ENCODE results near the gene NIPA2.

The NIPA2 gene

DNA sequence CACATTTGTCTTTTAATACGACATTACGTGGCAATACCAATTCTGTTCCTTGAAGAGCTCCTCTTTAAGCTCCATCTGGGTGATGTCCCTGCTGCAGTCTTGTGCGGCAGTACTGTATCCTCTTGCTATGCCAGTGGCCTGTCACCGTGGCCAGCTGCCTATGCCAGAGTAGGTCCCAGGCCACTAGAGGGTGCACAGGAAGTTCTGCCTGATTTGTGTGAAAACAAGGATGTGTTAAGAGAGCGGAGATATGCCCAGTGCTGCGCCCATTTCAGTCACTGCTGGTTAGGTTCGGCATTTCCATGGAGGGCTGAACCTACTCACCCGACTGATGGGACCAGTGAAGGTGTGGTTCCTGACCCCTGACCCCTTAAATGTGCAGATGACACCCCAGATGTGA lies 26.8 kb upstream of the NIPA2 start:
- no peak overlapping the region for H3K27ac ChIP-seq (ENCODE audit: extremely low read depth, low read depth, low read length)

DNA sequence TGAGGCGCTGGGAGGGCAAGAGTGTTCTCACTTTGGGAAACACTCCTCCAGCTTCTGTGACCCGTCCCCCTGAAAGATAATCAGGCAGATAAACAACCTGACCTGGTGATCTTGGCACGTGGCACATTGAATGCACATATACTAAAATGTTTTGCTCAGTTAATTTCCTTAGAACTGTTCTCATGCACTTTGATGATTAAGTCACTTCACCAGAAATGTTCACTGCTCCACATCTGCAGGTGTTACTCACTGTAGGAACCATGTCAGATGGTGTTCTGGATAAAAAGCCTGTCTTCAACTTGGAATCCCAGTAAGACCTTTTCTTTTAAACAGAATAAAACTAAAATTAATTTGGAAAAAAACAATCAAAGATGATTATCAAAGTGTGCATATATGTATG lies 24.6 kb upstream of the NIPA2 start:
- ChIA-PET POLR2A (no interaction called here), CTCF (no interaction called here)
- Histone ChIP-seq H3K9me3 (ENCODE audit: control insufficient read depth, insufficient read depth, low read depth, low read length) (no peaks in the 10 kb centered on the region), H3K4me3 (ENCODE audit: low read depth, low read length) (no peak overlapping the region), H3K27ac (ENCODE audit: extremely low read depth, low read depth, low read length) (no peak overlapping the region), H3K36me3 (ENCODE audit: control insufficient read depth in 2 of 2, insufficient read depth in 1 of 2, low read length in 2 of 2) (peaks cover 0 to 8% of the 10 kb centered on the region in 2 experiments), H3K4me1 (ENCODE audit: control insufficient read depth, insufficient read depth, low read length) (no peaks in the 10 kb centered on the region)
- TF ChIP-seq, protein P1, sequence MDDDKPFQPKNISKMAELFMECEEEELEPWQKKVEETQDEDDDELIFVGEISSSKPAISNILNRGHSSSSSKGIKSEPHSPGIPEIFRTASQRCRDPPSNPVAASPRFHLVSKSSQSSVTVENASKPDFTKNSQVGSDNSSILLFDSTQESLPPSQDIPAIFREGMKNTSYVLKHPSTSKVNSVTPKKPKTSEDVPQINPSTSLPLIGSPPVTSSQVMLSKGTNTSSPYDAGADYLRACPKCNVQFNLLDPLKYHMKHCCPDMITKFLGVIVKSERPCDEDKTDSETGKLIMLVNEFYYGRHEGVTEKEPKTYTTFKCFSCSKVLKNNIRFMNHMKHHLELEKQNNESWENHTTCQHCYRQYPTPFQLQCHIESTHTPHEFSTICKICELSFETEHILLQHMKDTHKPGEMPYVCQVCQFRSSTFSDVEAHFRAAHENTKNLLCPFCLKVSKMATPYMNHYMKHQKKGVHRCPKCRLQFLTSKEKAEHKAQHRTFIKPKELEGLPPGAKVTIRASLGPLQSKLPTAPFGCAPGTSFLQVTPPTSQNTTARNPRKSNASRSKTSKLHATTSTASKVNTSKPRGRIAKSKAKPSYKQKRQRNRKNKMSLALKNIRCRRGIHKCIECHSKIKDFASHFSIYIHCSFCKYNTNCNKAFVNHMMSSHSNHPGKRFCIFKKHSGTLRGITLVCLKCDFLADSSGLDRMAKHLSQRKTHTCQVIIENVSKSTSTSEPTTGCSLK (tag by site-specific recombination; IDR thresholded peaks at IDR 0.05): no peak
- TF ChIP-seq ZNF239 (tag by site-specific recombination; IDR thresholded peaks at IDR 0.05): no peak

More for the DNA sequence above, 26.8 kb upstream of the NIPA2 start:
- no peaks in the 10 kb centered on the region for H3K9me3 ChIP-seq (ENCODE audit: control insufficient read depth, insufficient read depth, low read depth, low read length)
- ChIA-PET POLR2A (interaction anchor here (1.0 kb wide), 1 partner anchor 26 kb away, joined by 3 read pairs; no protein-coding TSS in a partner anchor), CTCF (no interaction called here)
- H3K36me3 ChIP-seq (ENCODE audit: control insufficient read depth in 2 of 2, insufficient read depth in 1 of 2, low read length in 2 of 2): peaks cover 0 to 8% of the 10 kb centered on the region in 2 experiments
- H3K4me1 ChIP-seq (ENCODE audit: control insufficient read depth, insufficient read depth, low read length): no peaks in the 10 kb centered on the region
- no peak overlapping the region for H3K4me3 ChIP-seq (ENCODE audit: low read depth, low read length)
- no peak for TF ChIP-seq ZNF768 (tag by site-specific recombination; IDR thresholded peaks at IDR 0.05)
- TF ChIP-seq, protein P2, sequence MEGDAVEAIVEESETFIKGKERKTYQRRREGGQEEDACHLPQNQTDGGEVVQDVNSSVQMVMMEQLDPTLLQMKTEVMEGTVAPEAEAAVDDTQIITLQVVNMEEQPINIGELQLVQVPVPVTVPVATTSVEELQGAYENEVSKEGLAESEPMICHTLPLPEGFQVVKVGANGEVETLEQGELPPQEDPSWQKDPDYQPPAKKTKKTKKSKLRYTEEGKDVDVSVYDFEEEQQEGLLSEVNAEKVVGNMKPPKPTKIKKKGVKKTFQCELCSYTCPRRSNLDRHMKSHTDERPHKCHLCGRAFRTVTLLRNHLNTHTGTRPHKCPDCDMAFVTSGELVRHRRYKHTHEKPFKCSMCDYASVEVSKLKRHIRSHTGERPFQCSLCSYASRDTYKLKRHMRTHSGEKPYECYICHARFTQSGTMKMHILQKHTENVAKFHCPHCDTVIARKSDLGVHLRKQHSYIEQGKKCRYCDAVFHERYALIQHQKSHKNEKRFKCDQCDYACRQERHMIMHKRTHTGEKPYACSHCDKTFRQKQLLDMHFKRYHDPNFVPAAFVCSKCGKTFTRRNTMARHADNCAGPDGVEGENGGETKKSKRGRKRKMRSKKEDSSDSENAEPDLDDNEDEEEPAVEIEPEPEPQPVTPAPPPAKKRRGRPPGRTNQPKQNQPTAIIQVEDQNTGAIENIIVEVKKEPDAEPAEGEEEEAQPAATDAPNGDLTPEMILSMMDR (tag by site-specific recombination; IDR thresholded peaks at IDR 0.05): peak; percentile 33; the same call in 1 of the 2 replicates

DNA sequence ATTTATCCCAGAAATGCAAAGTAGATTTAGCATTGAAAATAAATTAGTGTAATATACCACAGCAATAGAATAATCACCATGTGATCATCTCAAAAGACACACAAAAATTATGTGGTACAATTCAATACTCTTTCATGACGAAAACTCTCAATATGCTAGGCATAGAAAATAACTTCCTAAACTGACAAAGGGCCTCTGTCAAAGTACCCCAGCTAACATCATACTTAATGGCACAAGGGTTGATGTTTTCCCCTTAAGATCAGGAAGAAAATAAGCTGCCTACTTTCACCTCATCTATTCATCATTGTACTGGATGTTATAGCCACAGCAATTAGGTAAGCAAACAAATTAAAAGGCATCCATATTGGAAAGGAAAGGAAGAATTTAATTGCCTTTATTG lies 22.7 kb upstream of the NIPA2 start:
- no peaks in the 10 kb centered on the region for H3K4me1 ChIP-seq (ENCODE audit: control insufficient read depth, insufficient read depth, low read length)
- no peaks in the 10 kb centered on the region for H3K9me3 ChIP-seq (ENCODE audit: control insufficient read depth, insufficient read depth, low read depth, low read length)
- H3K4me3 ChIP-seq (ENCODE audit: low read depth, low read length): no peak overlapping the region
- peaks cover 0 to 14% of the 10 kb centered on the region in 2 experiments for H3K36me3 ChIP-seq (ENCODE audit: control insufficient read depth in 2 of 2, insufficient read depth in 1 of 2, low read length in 2 of 2)
- no peak for TF ChIP-seq KLF1 (tag by site-specific recombination; IDR thresholded peaks at IDR 0.05)
- TF ChIP-seq, protein P3, sequence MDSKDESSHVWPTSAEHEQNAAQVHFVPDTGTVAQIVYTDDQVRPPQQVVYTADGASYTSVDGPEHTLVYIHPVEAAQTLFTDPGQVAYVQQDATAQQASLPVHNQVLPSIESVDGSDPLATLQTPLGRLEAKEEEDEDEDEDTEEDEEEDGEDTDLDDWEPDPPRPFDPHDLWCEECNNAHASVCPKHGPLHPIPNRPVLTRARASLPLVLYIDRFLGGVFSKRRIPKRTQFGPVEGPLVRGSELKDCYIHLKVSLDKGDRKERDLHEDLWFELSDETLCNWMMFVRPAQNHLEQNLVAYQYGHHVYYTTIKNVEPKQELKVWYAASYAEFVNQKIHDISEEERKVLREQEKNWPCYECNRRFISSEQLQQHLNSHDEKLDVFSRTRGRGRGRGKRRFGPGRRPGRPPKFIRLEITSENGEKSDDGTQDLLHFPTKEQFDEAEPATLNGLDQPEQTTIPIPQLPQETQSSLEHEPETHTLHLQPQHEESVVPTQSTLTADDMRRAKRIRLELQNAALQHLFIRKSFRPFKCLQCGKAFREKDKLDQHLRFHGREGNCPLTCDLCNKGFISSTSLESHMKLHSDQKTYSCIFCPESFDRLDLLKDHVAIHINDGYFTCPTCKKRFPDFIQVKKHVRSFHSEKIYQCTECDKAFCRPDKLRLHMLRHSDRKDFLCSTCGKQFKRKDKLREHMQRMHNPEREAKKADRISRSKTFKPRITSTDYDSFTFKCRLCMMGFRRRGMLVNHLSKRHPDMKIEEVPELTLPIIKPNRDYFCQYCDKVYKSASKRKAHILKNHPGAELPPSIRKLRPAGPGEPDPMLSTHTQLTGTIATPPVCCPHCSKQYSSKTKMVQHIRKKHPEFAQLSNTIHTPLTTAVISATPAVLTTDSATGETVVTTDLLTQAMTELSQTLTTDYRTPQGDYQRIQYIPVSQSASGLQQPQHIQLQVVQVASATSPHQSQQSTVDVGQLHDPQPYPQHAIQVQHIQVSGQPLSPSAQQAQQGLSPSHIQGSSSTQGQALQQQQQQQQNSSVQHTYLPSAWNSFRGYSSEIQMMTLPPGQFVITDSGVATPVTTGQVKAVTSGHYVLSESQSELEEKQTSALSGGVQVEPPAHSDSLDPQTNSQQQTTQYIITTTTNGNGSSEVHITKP (tag by site-specific recombination; IDR thresholded peaks at IDR 0.05): no peak
- no peak for TF ChIP-seq MEIS1 (CRISPR knock-in tag; IDR thresholded peaks at IDR 0.05; ENCODE audit: borderline replicate concordance)
- TF ChIP-seq FEZF1 (tag by site-specific recombination; IDR thresholded peaks at IDR 0.05): no peak
- TF ChIP-seq, protein P4, sequence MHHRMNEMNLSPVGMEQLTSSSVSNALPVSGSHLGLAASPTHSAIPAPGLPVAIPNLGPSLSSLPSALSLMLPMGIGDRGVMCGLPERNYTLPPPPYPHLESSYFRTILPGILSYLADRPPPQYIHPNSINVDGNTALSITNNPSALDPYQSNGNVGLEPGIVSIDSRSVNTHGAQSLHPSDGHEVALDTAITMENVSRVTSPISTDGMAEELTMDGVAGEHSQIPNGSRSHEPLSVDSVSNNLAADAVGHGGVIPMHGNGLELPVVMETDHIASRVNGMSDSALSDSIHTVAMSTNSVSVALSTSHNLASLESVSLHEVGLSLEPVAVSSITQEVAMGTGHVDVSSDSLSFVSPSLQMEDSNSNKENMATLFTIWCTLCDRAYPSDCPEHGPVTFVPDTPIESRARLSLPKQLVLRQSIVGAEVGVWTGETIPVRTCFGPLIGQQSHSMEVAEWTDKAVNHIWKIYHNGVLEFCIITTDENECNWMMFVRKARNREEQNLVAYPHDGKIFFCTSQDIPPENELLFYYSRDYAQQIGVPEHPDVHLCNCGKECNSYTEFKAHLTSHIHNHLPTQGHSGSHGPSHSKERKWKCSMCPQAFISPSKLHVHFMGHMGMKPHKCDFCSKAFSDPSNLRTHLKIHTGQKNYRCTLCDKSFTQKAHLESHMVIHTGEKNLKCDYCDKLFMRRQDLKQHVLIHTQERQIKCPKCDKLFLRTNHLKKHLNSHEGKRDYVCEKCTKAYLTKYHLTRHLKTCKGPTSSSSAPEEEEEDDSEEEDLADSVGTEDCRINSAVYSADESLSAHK (tag by site-specific recombination; IDR thresholded peaks at IDR 0.05): no peak
- no peak for TF ChIP-seq MZF1 (tag by site-specific recombination; IDR thresholded peaks at IDR 0.05; ENCODE audit: borderline replicate concordance)
- no peak overlapping the region for H3K27ac ChIP-seq (ENCODE audit: extremely low read depth, low read depth, low read length)
- POLR2A ChIA-PET: interaction anchor here (0.6 kb wide), 1 partner anchor 27 kb away, joined by 3 read pairs; no protein-coding TSS in a partner anchor
- CTCF ChIA-PET: no interaction called here
